ENCODE results near the gene WASF3.

DNA sequence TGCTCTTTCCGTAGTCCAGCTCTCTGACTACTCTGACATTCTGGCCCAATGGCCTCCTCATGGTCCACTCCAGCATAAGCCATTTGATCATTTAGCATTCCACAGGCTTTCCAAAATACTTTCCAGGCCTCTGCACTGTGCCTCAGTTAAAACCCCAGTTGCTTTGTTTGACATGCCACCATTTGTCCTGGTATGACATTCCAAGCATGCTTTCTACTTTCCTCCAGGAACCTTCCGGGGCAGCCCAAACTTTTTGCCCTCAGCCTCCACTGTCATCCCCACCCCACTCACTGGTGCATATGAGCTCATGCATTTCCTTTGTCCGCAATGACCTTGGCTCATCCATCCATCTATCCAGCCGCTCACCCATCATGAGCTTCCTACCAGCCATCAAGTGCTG lies 41.8 kb upstream of the WASF3 start:
- TF ChIP-seq SUZ12 (IDR thresholded peaks at IDR 0.05; ENCODE audit: extremely low read depth, insufficient read depth, insufficient read length) (no peak), ZNF274 (IDR thresholded peaks at IDR 0.05; ENCODE audit: low read depth, low read length) (no peak), YY1 (IDR thresholded peaks at IDR 0.05; ENCODE audit: insufficient read depth, insufficient read length) (no peak)
